NCI-H82 treated with DMSO at 0.1 percent for 48 hours (cell line): ENCODE measurements around the gene CLOCK.

ENCODE experiments used
- DNase-seq: peaks from one replicate; lab custom pipeline; 2025; ENCODE audit not compliant: unreplicated experiment; lab: John Stamatoyannopoulos, UW

CLOCK gene

GRCh38 chr4:55386073-55386472, 160.6 kb downstream of the CLOCK start:
- DNase-seq: peak; percentile 5

- no peak for DNase-seq
Observed at GRCh38 chr4:55385201-55385649, 161.5 kb downstream of the CLOCK start.

GRCh38 chr4:55382488-55383003, 164.2 kb downstream of the CLOCK start:
- no peak for DNase-seq

- no peak for DNase-seq
Observed at GRCh38 chr4:55381502-55381901, 165.2 kb downstream of the CLOCK start.

- DNase-seq: no peak
Observed at GRCh38 chr4:55380576-55380975, 166.1 kb downstream of the CLOCK start.

GRCh38 chr4:55378617-55379467, 167.9 kb downstream of the CLOCK start:
- DNase-seq: no peak
